ENCODE results near the gene ZNF506. TPM values are rescaled to one million over a fixed set of nuclear protein-coding genes. Genes with fewer than 3 reads are reported as not detected.

Gene ZNF506
- polyA plus RNA-seq, 1 of the 3 experiments (the other 2 are of a cell fraction) = 4.1 TPM

DNA sequence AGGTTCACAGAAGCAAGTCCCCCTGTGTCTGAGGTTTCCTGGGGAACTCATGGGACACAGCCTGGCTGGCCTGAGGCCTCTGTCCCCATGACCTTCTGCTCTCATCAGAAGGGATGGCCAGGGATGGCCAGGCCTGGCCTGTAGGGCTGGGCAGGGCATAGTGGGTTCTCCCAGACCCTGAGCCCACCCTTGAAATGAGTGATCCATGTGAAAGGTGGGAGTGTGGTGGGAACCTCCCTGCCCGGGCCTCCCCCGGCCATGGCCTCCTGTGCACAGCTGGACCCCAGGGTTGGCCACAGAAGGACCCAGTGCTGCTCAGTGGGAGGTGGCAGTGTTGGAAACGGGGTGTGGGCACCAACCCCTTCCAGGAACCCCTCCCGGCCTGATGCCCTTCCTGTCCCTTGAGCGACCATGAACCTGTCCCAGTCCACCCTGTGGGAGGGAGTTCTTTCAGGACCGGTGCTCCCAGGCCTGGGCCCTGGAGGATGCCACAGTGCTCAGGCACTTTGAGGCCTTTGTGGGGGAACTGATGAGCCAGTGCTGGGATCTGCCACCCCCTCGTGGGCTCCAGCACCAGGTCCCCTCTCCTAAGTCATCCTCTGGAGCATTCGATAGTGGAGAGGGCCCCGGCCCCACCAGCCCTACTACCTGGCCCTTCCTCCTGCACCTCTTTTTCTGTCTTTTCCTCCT, 73.2 kb downstream of the ZNF506 start:
- Histone ChIP-seq H3K79me2 (ENCODE audit: insufficient read depth) (no peaks in the 10 kb centered on the region), H3K9me2 (no peaks in the 10 kb centered on the region), H3F3A (replicated peaks; ENCODE audit: insufficient read depth) (no peaks in the 10 kb centered on the region), H2AFZ (ENCODE audit: low read depth) (no peak overlapping the region), H3K36me3 (replicated peaks in 1 of 2; ENCODE audit: control insufficient read depth in 1 of 2, insufficient read depth in 2 of 2, low read length in 1 of 2) (no peaks in the 10 kb centered on the region), H3K4me1 (ENCODE audit: control insufficient read depth in 1 of 2, insufficient read depth in 2 of 2, low read depth in 1 of 2, low read length in 1 of 2) (no peaks in the 10 kb centered on the region), H3K27ac (ENCODE audit: low read depth in 2 of 2, low read length in 1 of 2) (no peak overlapping the region), H3K4me3 (ENCODE audit: low read depth in 2 of 2, low read length in 1 of 2) (no peak overlapping the region), H3K9me3 (no peaks in the 10 kb centered on the region), H3K27me3 (ENCODE audit: insufficient read depth) (no peaks in the 10 kb centered on the region), H3K9ac (no peak overlapping the region), H4K20me1 (ENCODE audit: insufficient read depth) (no peaks in the 10 kb centered on the region), H3K4me2 (no peak overlapping the region)
- no peak for DNase-seq
- POLR2A ChIA-PET = no interaction called here
- CTCF ChIA-PET = interaction anchor here (1.3 kb wide), 1 partner anchor 10 kb away, joined by 3 read pairs; no protein-coding TSS in a partner anchor
- TF ChIP-seq, protein P1, sequence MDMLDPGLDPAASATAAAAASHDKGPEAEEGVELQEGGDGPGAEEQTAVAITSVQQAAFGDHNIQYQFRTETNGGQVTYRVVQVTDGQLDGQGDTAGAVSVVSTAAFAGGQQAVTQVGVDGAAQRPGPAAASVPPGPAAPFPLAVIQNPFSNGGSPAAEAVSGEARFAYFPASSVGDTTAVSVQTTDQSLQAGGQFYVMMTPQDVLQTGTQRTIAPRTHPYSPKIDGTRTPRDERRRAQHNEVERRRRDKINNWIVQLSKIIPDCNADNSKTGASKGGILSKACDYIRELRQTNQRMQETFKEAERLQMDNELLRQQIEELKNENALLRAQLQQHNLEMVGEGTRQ (IDR thresholded peaks at IDR 0.05; ENCODE audit: borderline replicate concordance, low read depth, low read length) = no peak
- no peak for TF ChIP-seq RXRA (IDR thresholded peaks at IDR 0.05; ENCODE audit: borderline replicate concordance, low read depth)
- no peak for TF ChIP-seq FOSL2 (IDR thresholded peaks at IDR 0.05; ENCODE audit: borderline replicate concordance, low read depth)
- no peak for TF ChIP-seq JUND (IDR thresholded peaks at IDR 0.05)
- no peak for TF ChIP-seq MEF2A (IDR thresholded peaks at IDR 0.05; ENCODE audit: borderline replicate concordance, low read depth)
- WGBS (ENCODE audit: low lambda C conversion rate) = 57% methylated on average over 3 of the region's 9 CpGs

DNA sequence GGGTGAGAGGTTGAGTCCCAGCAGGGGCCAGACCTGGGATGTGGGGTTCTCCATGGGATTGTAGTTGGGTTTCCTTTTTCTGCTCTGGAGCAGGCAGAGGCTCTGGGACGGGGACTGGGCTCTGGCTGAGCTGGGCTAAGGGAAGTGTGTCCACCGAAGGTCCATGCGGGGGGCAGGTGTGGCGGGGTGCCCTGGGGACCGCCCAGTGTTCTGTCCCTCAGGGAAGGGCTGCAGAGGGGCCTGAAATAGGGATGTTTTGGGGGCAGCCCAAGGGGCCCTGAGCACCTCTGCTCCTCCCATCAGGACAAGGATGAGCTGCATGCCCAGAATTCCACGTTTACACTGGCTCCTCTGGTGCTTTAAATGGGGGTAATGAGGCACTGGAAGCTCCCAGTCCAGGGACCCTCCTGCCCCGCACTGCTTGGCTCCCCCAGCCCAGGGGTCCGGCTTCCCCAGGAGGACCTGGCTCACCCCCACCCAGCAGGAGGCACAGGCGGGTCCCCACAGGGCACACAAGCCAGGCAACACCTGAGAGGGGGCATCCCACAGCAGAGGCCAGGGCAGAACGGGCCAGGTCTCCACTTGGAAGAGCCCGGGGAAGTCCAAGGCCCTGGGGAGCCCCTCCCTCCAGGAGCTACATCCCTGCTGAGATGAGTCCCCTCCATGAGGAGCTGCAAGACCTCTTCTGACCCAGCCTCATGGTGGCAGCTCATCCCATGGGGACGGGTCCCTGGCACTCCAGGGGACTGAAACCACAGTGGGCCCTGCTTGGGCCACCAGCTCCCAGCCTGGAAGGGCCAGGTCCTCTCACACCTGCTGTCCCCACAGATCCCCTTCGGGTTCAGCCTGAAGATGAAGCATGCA, 74.0 kb downstream of the ZNF506 start:
- Histone ChIP-seq H3K9me2 (no peaks in the 10 kb centered on the region), H3K36me3 (replicated peaks in 1 of 2; ENCODE audit: control insufficient read depth in 1 of 2, insufficient read depth in 2 of 2, low read length in 1 of 2) (no peaks in the 10 kb centered on the region), H4K20me1 (ENCODE audit: insufficient read depth) (no peaks in the 10 kb centered on the region), H3K9me3 (no peaks in the 10 kb centered on the region), H3K4me2 (no peak overlapping the region), H2AFZ (ENCODE audit: low read depth) (no peak overlapping the region), H3K9ac (no peak overlapping the region), H3K79me2 (ENCODE audit: insufficient read depth) (no peaks in the 10 kb centered on the region), H3K27me3 (ENCODE audit: insufficient read depth) (no peaks in the 10 kb centered on the region), H3K4me3 (ENCODE audit: low read depth in 2 of 2, low read length in 1 of 2) (no peak overlapping the region), H3K27ac (ENCODE audit: low read depth in 2 of 2, low read length in 1 of 2) (no peak overlapping the region), H3F3A (replicated peaks; ENCODE audit: insufficient read depth) (no peaks in the 10 kb centered on the region), H3K4me1 (ENCODE audit: control insufficient read depth in 1 of 2, insufficient read depth in 2 of 2, low read depth in 1 of 2, low read length in 1 of 2) (no peaks in the 10 kb centered on the region)
- WGBS (ENCODE audit: low lambda C conversion rate) = 24% methylated on average over 3 of the region's 13 CpGs
- ChIA-PET CTCF (interaction anchor here (1.2 to 1.3 kb wide), 2 partner anchors 9 to 10 kb away, joined by 3 read pairs; no protein-coding TSS in a partner anchor), POLR2A (interaction anchor here (0.6 kb wide), 1 partner anchor 12 kb away, joined by 4 read pairs; no protein-coding TSS in a partner anchor)
- DNase-seq = no peak
- TF ChIP-seq FOXM1 (IDR thresholded peaks at IDR 0.05; ENCODE audit: low read depth) (no peak), GABPA (IDR thresholded peaks at IDR 0.05; ENCODE audit: low read depth) (no peak), YY1 (IDR thresholded peaks at IDR 0.05; ENCODE audit: low read depth) (no peak), TEAD4 (IDR thresholded peaks at IDR 0.05; ENCODE audit: borderline replicate concordance, insufficient read depth) (no peak), EZH2phosphoT487 (IDR thresholded peaks at IDR 0.05; ENCODE audit: borderline replicate concordance, low read depth) (no peak), MXI1 (IDR thresholded peaks at IDR 0.05; ENCODE audit: low read depth, low read length) (no peak), MEF2A (IDR thresholded peaks at IDR 0.05; ENCODE audit: borderline replicate concordance, low read depth) (no peak), CHD2 (IDR thresholded peaks at IDR 0.05; ENCODE audit: low read length, partially characterized antibody) (no peak), RAD21 (IDR thresholded peaks at IDR 0.05; ENCODE audit: low read length) (no peak), JUND (IDR thresholded peaks at IDR 0.05) (no peak), TCF12 (IDR thresholded peaks at IDR 0.05) (no peak), RFX5 (IDR thresholded peaks at IDR 0.05; ENCODE audit: low read length) (no peak), NFIC (IDR thresholded peaks at IDR 0.05; ENCODE audit: borderline replicate concordance) (no peak)
- TF ChIP-seq, protein P2, sequence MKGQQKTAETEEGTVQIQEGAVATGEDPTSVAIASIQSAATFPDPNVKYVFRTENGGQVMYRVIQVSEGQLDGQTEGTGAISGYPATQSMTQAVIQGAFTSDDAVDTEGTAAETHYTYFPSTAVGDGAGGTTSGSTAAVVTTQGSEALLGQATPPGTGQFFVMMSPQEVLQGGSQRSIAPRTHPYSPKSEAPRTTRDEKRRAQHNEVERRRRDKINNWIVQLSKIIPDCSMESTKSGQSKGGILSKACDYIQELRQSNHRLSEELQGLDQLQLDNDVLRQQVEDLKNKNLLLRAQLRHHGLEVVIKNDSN (IDR thresholded peaks at IDR 0.05; ENCODE audit: borderline replicate concordance, low read depth) = no peak
- TF ChIP-seq, protein P3, sequence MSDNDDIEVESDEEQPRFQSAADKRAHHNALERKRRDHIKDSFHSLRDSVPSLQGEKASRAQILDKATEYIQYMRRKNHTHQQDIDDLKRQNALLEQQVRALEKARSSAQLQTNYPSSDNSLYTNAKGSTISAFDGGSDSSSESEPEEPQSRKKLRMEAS (IDR thresholded peaks at IDR 0.05; ENCODE audit: low read depth) = no peak
- TF ChIP-seq, protein P4, sequence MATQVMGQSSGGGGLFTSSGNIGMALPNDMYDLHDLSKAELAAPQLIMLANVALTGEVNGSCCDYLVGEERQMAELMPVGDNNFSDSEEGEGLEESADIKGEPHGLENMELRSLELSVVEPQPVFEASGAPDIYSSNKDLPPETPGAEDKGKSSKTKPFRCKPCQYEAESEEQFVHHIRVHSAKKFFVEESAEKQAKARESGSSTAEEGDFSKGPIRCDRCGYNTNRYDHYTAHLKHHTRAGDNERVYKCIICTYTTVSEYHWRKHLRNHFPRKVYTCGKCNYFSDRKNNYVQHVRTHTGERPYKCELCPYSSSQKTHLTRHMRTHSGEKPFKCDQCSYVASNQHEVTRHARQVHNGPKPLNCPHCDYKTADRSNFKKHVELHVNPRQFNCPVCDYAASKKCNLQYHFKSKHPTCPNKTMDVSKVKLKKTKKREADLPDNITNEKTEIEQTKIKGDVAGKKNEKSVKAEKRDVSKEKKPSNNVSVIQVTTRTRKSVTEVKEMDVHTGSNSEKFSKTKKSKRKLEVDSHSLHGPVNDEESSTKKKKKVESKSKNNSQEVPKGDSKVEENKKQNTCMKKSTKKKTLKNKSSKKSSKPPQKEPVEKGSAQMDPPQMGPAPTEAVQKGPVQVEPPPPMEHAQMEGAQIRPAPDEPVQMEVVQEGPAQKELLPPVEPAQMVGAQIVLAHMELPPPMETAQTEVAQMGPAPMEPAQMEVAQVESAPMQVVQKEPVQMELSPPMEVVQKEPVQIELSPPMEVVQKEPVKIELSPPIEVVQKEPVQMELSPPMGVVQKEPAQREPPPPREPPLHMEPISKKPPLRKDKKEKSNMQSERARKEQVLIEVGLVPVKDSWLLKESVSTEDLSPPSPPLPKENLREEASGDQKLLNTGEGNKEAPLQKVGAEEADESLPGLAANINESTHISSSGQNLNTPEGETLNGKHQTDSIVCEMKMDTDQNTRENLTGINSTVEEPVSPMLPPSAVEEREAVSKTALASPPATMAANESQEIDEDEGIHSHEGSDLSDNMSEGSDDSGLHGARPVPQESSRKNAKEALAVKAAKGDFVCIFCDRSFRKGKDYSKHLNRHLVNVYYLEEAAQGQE (IDR thresholded peaks at IDR 0.05; ENCODE audit: low read depth, low read length) = no peak
- TF ChIP-seq, protein P5, sequence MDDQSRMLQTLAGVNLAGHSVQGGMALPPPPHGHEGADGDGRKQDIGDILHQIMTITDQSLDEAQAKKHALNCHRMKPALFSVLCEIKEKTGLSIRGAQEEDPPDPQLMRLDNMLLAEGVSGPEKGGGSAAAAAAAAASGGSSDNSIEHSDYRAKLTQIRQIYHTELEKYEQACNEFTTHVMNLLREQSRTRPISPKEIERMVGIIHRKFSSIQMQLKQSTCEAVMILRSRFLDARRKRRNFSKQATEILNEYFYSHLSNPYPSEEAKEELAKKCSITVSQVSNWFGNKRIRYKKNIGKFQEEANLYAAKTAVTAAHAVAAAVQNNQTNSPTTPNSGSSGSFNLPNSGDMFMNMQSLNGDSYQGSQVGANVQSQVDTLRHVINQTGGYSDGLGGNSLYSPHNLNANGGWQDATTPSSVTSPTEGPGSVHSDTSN (IDR thresholded peaks at IDR 0.05) = no peak

All from SK-N-SH (cell line).